Activated CD4-positive, alpha-beta T cell treated with anti-CD3 and anti-CD28 coated beads, Interleukin-2, Interleukin-6, amounts not matched to agents 100 ng/mL and 50 ng/mL, durations not matched to agents 16 hours and 8 hours (primary cell): ENCODE results near the gene XCR1.
"Not testable (repeated sequence)": the region's sequence is repeated elsewhere in the genome, so short reads cannot be mapped to it uniquely, and the experiment has no call there.

ENCODE experiments used
- DNase-seq: peaks from one replicate; pipeline ENCODE4 v3.0.0-alpha.2; 2020

Gene XCR1

GRCh38 chr3:46038071-46038470 lies 10.8 kb upstream of the XCR1 start:
- DNase-seq, result not testable (repeated sequence)

- no peak for DNase-seq
Measured at GRCh38 chr3:46036191-46036590, 8.9 kb upstream of the XCR1 start.

GRCh38 chr3:46031747-46032146 lies 4.5 kb upstream of the XCR1 start:
- DNase-seq, result no peak

- no peak for DNase-seq
Measured at GRCh38 chr3:46031269-46031668, 4.0 kb upstream of the XCR1 start.

GRCh38 chr3:46030626-46031025 lies 3.3 kb upstream of the XCR1 start:
- DNase-seq, result no peak

- no peak for DNase-seq
Measured at GRCh38 chr3:46029953-46030543, 2.8 kb upstream of the XCR1 start.

- DNase-seq, result no peak
Measured at GRCh38 chr3:46027736-46028397, 584 bp upstream of the XCR1 start.

- DNase-seq, result no peak
Measured at GRCh38 chr3:46025139-46025538, 2.1 kb downstream of the XCR1 start.

- DNase-seq, result no peak
Measured at GRCh38 chr3:46024131-46024530, 3.2 kb downstream of the XCR1 start.

GRCh38 chr3:46022909-46023785 lies 4.1 kb downstream of the XCR1 start:
- DNase-seq, result no peak

- DNase-seq, result no peak
Measured at GRCh38 chr3:46021516-46021915, 5.8 kb downstream of the XCR1 start.

- no peak for DNase-seq
Measured at GRCh38 chr3:46020766-46021510, 6.3 kb downstream of the XCR1 start.

- peak; percentile 47 for DNase-seq
Measured at GRCh38 chr3:46019707-46020106, 7.6 kb downstream of the XCR1 start.

GRCh38 chr3:46017720-46018119 lies 9.6 kb downstream of the XCR1 start:
- DNase-seq, result no peak

GRCh38 chr3:46013316-46014094 lies 13.8 kb downstream of the XCR1 start:
- DNase-seq, result no peak

GRCh38 chr3:46012246-46012645 lies 15.0 kb downstream of the XCR1 start:
- DNase-seq, result no peak

- no peak for DNase-seq
Measured at GRCh38 chr3:46010519-46011113, 16.7 kb downstream of the XCR1 start.

- no peak for DNase-seq
Measured at GRCh38 chr3:46008058-46008457, 19.2 kb downstream of the XCR1 start.

- no peak for DNase-seq
Measured at GRCh38 chr3:46007280-46007679, 20.0 kb downstream of the XCR1 start.

- DNase-seq, result no peak
Measured at GRCh38 chr3:46006238-46007032, 20.8 kb downstream of the XCR1 start.

GRCh38 chr3:46003706-46004105 lies 23.6 kb downstream of the XCR1 start:
- DNase-seq, result not testable (repeated sequence)
